GM10266 (cell line): ENCODE measurements around the gene NFASC.

Source experiments
- DNase-seq: peaks from one replicate; pipeline ENCODE4 v3.0.0; 2012; ENCODE audit errors: extremely low spot score
- CTCF ChIP-seq: IDR thresholded peaks from 2 replicates; pipeline ENCODE4 v1.5.1; 2012; ENCODE audit warnings: mild to moderate bottlenecking, low read depth; ENCODE audit not compliant: control insufficient read depth, insufficient read depth; ENCODE audit errors: missing control alignments

Gene NFASC

GRCh38 chr1:204894606-204895005 is 23.9 kb downstream of the NFASC start:
- no peak for DNase-seq

GRCh38 chr1:204896023-204896422 is 25.4 kb downstream of the NFASC start:
- no peak for TF ChIP-seq CTCF
- no peak for DNase-seq

More at GRCh38 chr1:204894606-204895005, 23.9 kb downstream of the NFASC start:
- no peak for TF ChIP-seq CTCF

- DNase-seq: no peak
- no peak for TF ChIP-seq CTCF
Measured at GRCh38 chr1:204896787-204897469, 26.3 kb downstream of the NFASC start.

GRCh38 chr1:204900721-204901120 is 30.1 kb downstream of the NFASC start:
- no peak for TF ChIP-seq CTCF
- no peak for DNase-seq

GRCh38 chr1:204902671-204903070 is 32.0 kb downstream of the NFASC start:
- no peak for TF ChIP-seq CTCF
- DNase-seq: no peak

GRCh38 chr1:204904228-204904810 is 33.7 kb downstream of the NFASC start:
- no peak for TF ChIP-seq CTCF
- DNase-seq: no peak

GRCh38 chr1:204909109-204909508 is 38.4 kb downstream of the NFASC start:
- TF ChIP-seq CTCF: no peak
- DNase-seq: no peak
